HepG2 (cell line): ENCODE data around the gene NCOA1. TPM values are rescaled to one million over a fixed set of nuclear protein-coding genes. Genes with fewer than 3 reads are reported as not detected.
A peak's percentile ranks its signal among the peaks of the same experiment; 100 is the strongest.
"Not testable (repeated sequence)": the region's sequence is repeated elsewhere in the genome, so short reads cannot be mapped to it uniquely, and the experiment has no call there.

ENCODE experiments used
- ATAC-seq: fragments of 200-7000 bp; cut with Tn5 transposase; 3 replicates; pipeline ENCODE4 v1.9.1; 2020; ENCODE audit warnings: mild to moderate bottlenecking, moderate library complexity
- BruUV-seq: library from RNA; stranded (reverse); fragments of 400-500 nt; replicated peaks from 2 replicates; lab custom pipeline; 2021; lab: Mats Ljungman, UMichigan
- CTCF ChIA-PET: fragments of 300-600 bp; formaldehyde crosslinking; extraction: SDS; loops from one replicate; lab custom pipeline; 2021; ENCODE audit warnings: low total read pairs, inconsistent platforms, low intra/inter-chr PET ratio; lab: Yijun Ruan, JAX
- POLR2A ChIA-PET: fragments of 350-600 bp; sonication (Branson Sonifier 250); formaldehyde crosslinking; loops from one replicate; lab custom pipeline; 2020; ENCODE audit warnings: antibody characterized with exemption, inconsistent platforms; lab: Yijun Ruan, JAX
- DNase-seq: peaks from one replicate; pipeline ENCODE4 v3.0.0-alpha.2; 2015; ENCODE audit warnings: low spot score
- FAIRE-seq: peaks from 3 replicates; lab custom pipeline; 2011; peaks lifted over from hg19 to GRCh38; lab: Jason Lieb, UNC
- H2AFZ ChIP-seq: one replicate; pipeline ENCODE4 v1.6.1; 2011; ENCODE audit warnings: low read length, inconsistent platforms
- H3K27ac ChIP-seq: fragments of 300-600 bp; 3 replicates; pipeline ENCODE4 v1.8.0; 2011; ENCODE audit warnings: mixed run types, mild to moderate bottlenecking, mixed read lengths, low read length, inconsistent platforms; ENCODE audit not compliant: insufficient read depth; ENCODE audit errors: extremely low read length
- H3K27me3 ChIP-seq, 2 experiments: fragments of 200-600 bp in 1 of 2; 2 replicates in 1 of 2; 3 replicates in 1 of 2; pipeline versions ENCODE4 v1.6.0 to v1.8.0; 2011; ENCODE audit warnings: low read length in 2 of 2, mild to moderate bottlenecking in 2 of 2, moderate library complexity in 2 of 2, inconsistent platforms in 1 of 2; ENCODE audit not compliant: insufficient read depth in 2 of 2, control insufficient read depth in 1 of 2
- H3K36me3 ChIP-seq, 2 experiments: fragments of 200-600 bp in 1 of 2; replicated peaks in 1 of 2; 2 replicates in 1 of 2; 3 replicates in 1 of 2; pipeline versions ENCODE4 v1.5.1 to v1.8.0; 2011; ENCODE audit warnings: low read length in 2 of 2, inconsistent platforms in 1 of 2; ENCODE audit not compliant: insufficient read depth in 2 of 2, control insufficient read depth in 1 of 2
- H3K4me1 ChIP-seq: 2 replicates; pipeline ENCODE4 v1.5.1; 2012; ENCODE audit warnings: low read length, inconsistent platforms; ENCODE audit not compliant: insufficient read depth
- H3K4me2 ChIP-seq: 2 replicates; pipeline ENCODE4 v1.6.0; 2011; ENCODE audit warnings: low read depth, low read length, inconsistent platforms
- H3K4me3 ChIP-seq, 3 experiments: fragments of 200-600 bp in 1 of 3; sonication (generic), shearing (Covaris generic) in 1 of 3; replicated peaks in 1 of 3; 2 replicates each; pipeline ENCODE4 v1.5.1; 2011 to 2016; ENCODE audit warnings: low read length in 3 of 3, inconsistent platforms in 2 of 3, low read depth in 2 of 3, mild to moderate bottlenecking in 2 of 3, control low read depth in 1 of 3, mixed read lengths in 1 of 3; ENCODE audit not compliant: insufficient read depth in 1 of 3
- H3K79me2 ChIP-seq: one replicate; pipeline ENCODE4 v1.6.1; 2011; ENCODE audit warnings: low read length, inconsistent platforms; ENCODE audit not compliant: insufficient read depth
- H3K9ac ChIP-seq: 2 replicates; pipeline ENCODE4 v1.6.0; 2011; ENCODE audit warnings: mild to moderate bottlenecking, low read depth, low read length, inconsistent platforms; ENCODE audit not compliant: insufficient read depth
- H3K9me3 ChIP-seq: 2 replicates; pipeline ENCODE4 v1.5.1; 2012; ENCODE audit warnings: mild to moderate bottlenecking, low read length
- H4K20me1 ChIP-seq: 2 replicates; pipeline ENCODE4 v1.6.0; 2011; ENCODE audit warnings: inconsistent platforms, mild to moderate bottlenecking, low read length, moderate library complexity; ENCODE audit not compliant: insufficient read depth
- CEBPB ChIP-seq: IDR thresholded peaks from 2 replicates; pipeline ENCODE4 v1.6.1; 2011; ENCODE audit warnings: low read depth, low read length, improper control_type of control experiment, borderline replicate concordance
- DNMT1 ChIP-seq: sonication (generic); formaldehyde crosslinking; IDR thresholded peaks from 2 replicates; pipeline ENCODE4 v1.5.1; 2020; ENCODE audit warnings: mild to moderate bottlenecking, missing genetic modification reagents
- NRL ChIP-seq: sonication (generic); formaldehyde crosslinking; IDR thresholded peaks from 2 replicates; pipeline ENCODE4 v1.5.0; 2020; ENCODE audit warnings: missing genetic modification reagents, mild to moderate bottlenecking, moderate library complexity, borderline replicate concordance
- WGBS: methylation state at CpG from one replicate; pipeline ENCODE4 v1.1.6; 2017; ENCODE audit warnings: low lambda C conversion rate; 5-methylcytosine and 5-hydroxymethylcytosine counted together
- in situ Hi-C: cut with HindIII; loops from 2 replicates; pipeline ENCODE4 v1.10.0; 2017; ENCODE audit warnings: low pct_unique_long_range_greater_than_20kb; ENCODE audit not compliant: extremely low pct_ligation_motif_present
- intact Hi-C: fragments of 100-400 bp; cut with micrococcal nuclease; formaldehyde crosslinking; loops from one replicate; pipeline ENCODE4 v1.10.0; 2022; ENCODE audit not compliant: unreplicated experiment
- polyA plus RNA-seq, 8 experiments: library from polyadenylated mRNA; depleted of rRNA in 3 of 8; stranded (reverse) in 7 of 8; unstranded in 1 of 8; fragments of >200 nt; fragmentation: Illumina TruSeq in 4 of 8; extraction: Trizol in 4 of 8; gene quantifications; 2 replicates each; pipeline versions ENCODE4 v1.2.1 to v1.2.3, GENCODE V29; 2011 to 2016; ENCODE audit warnings: low read depth in 4 of 8, missing spikeins in 1 of 8, mixed read lengths in 1 of 8; ENCODE audit not compliant: insufficient read depth in 1 of 8
- total RNA-seq, 5 experiments: library from RNA; depleted of rRNA; stranded (reverse); fragments of >200 nt; fragmentation: Illumina TruSeq; extraction: Trizol; gene quantifications; 2 replicates each; pipeline ENCODE4 v1.2.3, GENCODE V29; 2016; ENCODE audit warnings: low read depth in 1 of 5

NCOA1 gene
- total and polyA plus RNA-seq, 2 of the 13 experiments (the other 11 are each of a cell fraction or from before 2014, with no cell fraction given), result 10.0 to 10.4 TPM

- BruUV-seq, result no TSS peak
- WGBS, result 19% methylated on average over 7 of the region's 7 CpGs
- no peak overlapping the region for H3K27ac ChIP-seq
- H3K36me3 ChIP-seq, result no peaks in the 10 kb centered on the region
- ChIA-PET CTCF (no interaction called here), POLR2A (no interaction called here)
- DNase-seq, result no peak
- no peak for ATAC-seq
- no peaks in the 10 kb centered on the region for H3K9me3 ChIP-seq
- TF ChIP-seq CEBPB, result peak; percentile 55
- no peak for TF ChIP-seq DNMT1 (CRISPR knock-in tag)
- TF ChIP-seq NRL (CRISPR knock-in tag), result no peak
- H3K4me3 ChIP-seq, result no peak overlapping the region
- H3K4me1 ChIP-seq, result no peaks in the 10 kb centered on the region
- peaks cover 0 to 6% of the 10 kb centered on the region in 2 experiments; a peak in 1 of 5 replicates for H3K27me3 ChIP-seq
- no peak overlapping the region for H2AFZ ChIP-seq
- H3K79me2 ChIP-seq, result no peaks in the 10 kb centered on the region
- in situ Hi-C loops (no loop called here), intact Hi-C loops (no loop called here)
- H4K20me1 ChIP-seq, result no peaks in the 10 kb centered on the region
- no peak overlapping the region for H3K4me2 ChIP-seq
- H3K9ac ChIP-seq, result no peak overlapping the region
- FAIRE-seq, result no peak
Observed at GRCh38 chr2:24466871-24467870, 23.9 kb upstream of the NCOA1 start.

GRCh38 chr2:24468453-24468852 is 22.6 kb upstream of the NCOA1 start:
- H3K9ac ChIP-seq, CTCF ChIA-PET, H3K4me2 ChIP-seq, ATAC-seq, H3K27ac ChIP-seq, intact Hi-C loops, DNase-seq, H3K79me2 ChIP-seq, H3K36me3 ChIP-seq, FAIRE-seq, H3K4me3 ChIP-seq, H4K20me1 ChIP-seq, H3K9me3 ChIP-seq, POLR2A ChIA-PET, BruUV-seq, in situ Hi-C loops, H3K27me3 ChIP-seq, H2AFZ ChIP-seq, H3K4me1 ChIP-seq: not testable (repeated sequence)
- WGBS, result 0% methylated on average over 1 of the region's 1 CpG
